ENCODE measurements around the gene AP2S1. TPM values are rescaled to one million over a fixed set of nuclear protein-coding genes. Genes with fewer than 3 reads are reported as not detected.

AP2S1 gene
- total RNA-seq, 2 experiments from 2014 or later, result 151 to 154 TPM

GRCh38 chr19:46789371-46789770 lies 61.3 kb downstream of the AP2S1 start:
- POLR2A ChIA-PET, result interaction anchor here (0.8 to 1.8 kb wide), 5 partner anchors 9 to 324 kb away, joined by 3 to 8 read pairs (median 4); partner anchors contain the start of gene ZC3H4
- Mint-ChIP-seq H3K4me1 (ENCODE audit: low read depth) (peaks cover 57% of the 10 kb centered on the region), H3K27ac (no peak overlapping the region), H3K36me3 (ENCODE audit: low read depth) (peaks cover 32% of the 10 kb centered on the region), H3K9me3 (ENCODE audit: insufficient read depth) (no peaks in the 10 kb centered on the region), H3K4me3 (no peak overlapping the region), H3K27me3 (ENCODE audit: low read depth) (peaks cover 4% of the 10 kb centered on the region)
- CTCF ChIA-PET, result interaction anchor here (1.1 to 9.8 kb wide), 5 partner anchors 23 to 85 kb away, joined by 3 to 65 read pairs (median 4); no protein-coding TSS in a partner anchor
- no peak for ATAC-seq
- DNase-seq, result no peak

GRCh38 chr19:46788968-46789338 lies 61.7 kb downstream of the AP2S1 start:
- Mint-ChIP-seq H3K4me3 (peak overlapping the region; percentile 98), H3K27ac (peak overlapping the region; percentile 96), H3K4me1 (ENCODE audit: low read depth) (peaks cover 61% of the 10 kb centered on the region), H3K36me3 (ENCODE audit: low read depth) (peaks cover 36% of the 10 kb centered on the region), H3K27me3 (ENCODE audit: low read depth) (peaks cover 4% of the 10 kb centered on the region), H3K9me3 (ENCODE audit: insufficient read depth) (no peaks in the 10 kb centered on the region)
- ChIA-PET POLR2A (interaction anchor here (0.6 to 5.4 kb wide), 19 partner anchors 9 to 907 kb away, joined by 3 to 51 read pairs (median 4); partner anchors contain the start of genes DACT3 and ZC3H4), CTCF (interaction anchor here (0.6 to 9.8 kb wide), 9 partner anchors 16 to 1096 kb away, joined by 3 to 65 read pairs (median 3); partner anchors contain the start of gene QPCTL)
- no peak for ATAC-seq
- no peak for DNase-seq

- POLR2A ChIA-PET, result interaction anchor here (0.6 to 5.4 kb wide), 21 partner anchors 8 to 906 kb away, joined by 3 to 51 read pairs (median 4); partner anchors contain the start of genes DACT3 and ZC3H4
- H3K4me3 Mint-ChIP-seq, result peak within 1 kb of the TSS; percentile 98
- no peaks in the 10 kb centered on the region for H3K9me3 Mint-ChIP-seq (ENCODE audit: insufficient read depth)
- peaks cover 63% of the 10 kb centered on the region for H3K4me1 Mint-ChIP-seq (ENCODE audit: low read depth)
- H3K36me3 Mint-ChIP-seq (ENCODE audit: low read depth), result peaks cover 42% of the 10 kb centered on the region
- CTCF ChIA-PET, result interaction anchor here (0.6 to 9.8 kb wide), 12 partner anchors 9 to 1096 kb away, joined by 3 to 65 read pairs (median 3); partner anchors contain the start of gene QPCTL
- DNase-seq (peak; percentile 99), ATAC-seq (peak; percentile 71)
- H3K27me3 Mint-ChIP-seq (ENCODE audit: low read depth), result no peaks in the 10 kb centered on the region
- peak within 1 kb of the TSS; percentile 96 for H3K27ac Mint-ChIP-seq
These were observed 62.2 kb downstream of the AP2S1 start, which contains the start of gene SLC1A5 for GRCh38 chr19:46788262-46788967. SLC1A5 (minus strand) TSS chr19:46788594; CDS start chr19:46787965, 629 bp downstream.

Other genes starting within 250 kb of the AP2S1 start
- gene CALM3, start 249.5 kb downstream of the AP2S1 start, total RNA-seq, result 100 to 1,000 TPM; 646 to 682 TPM
- gene PTGIR, start 225.8 kb downstream of the AP2S1 start, total RNA-seq, result 10 to 100 TPM in 1 of 2 experiments, 1 to 10 TPM in 1; 8.8 to 10.4 TPM
- gene GNG8, start 214.6 kb downstream of the AP2S1 start, total RNA-seq, result not detected
- under 1 TPM; 0.42 TPM for gene DACT3, start 189.7 kb downstream of the AP2S1 start, total RNA-seq
- gene PRKD2, start 133.7 kb downstream of the AP2S1 start, total RNA-seq, result 100 to 1,000 TPM; 161 to 166 TPM
- gene FKRP, start 104.8 kb downstream of the AP2S1 start, total RNA-seq, result 10 to 100 TPM; 15.3 to 18.4 TPM
- 10 to 100 TPM; 79.6 to 90.2 TPM for gene STRN4, start 104.4 kb downstream of the AP2S1 start, total RNA-seq
- gene SLC1A5, start 62.3 kb downstream of the AP2S1 start, total RNA-seq, result 100 to 1,000 TPM; 176 to 178 TPM
- 10 to 100 TPM; 23.9 to 24.1 TPM for gene ARHGAP35, start 10.2 kb upstream of the AP2S1 start, total RNA-seq
- gene NPAS1, start 169.0 kb upstream of the AP2S1 start, total RNA-seq, result not detected
- gene TMEM160, start 197.8 kb upstream of the AP2S1 start, total RNA-seq, result 10 to 100 TPM; 74.4 to 76.8 TPM

Measured in activated CD8-positive, alpha-beta T cell treated with anti-CD3 and anti-CD28 coated beads, Interleukin-2, amount 10 ng/mL, durations not matched to agents 7 days and 5 days (primary cell).